HG03103 (cell line): ENCODE results near the gene HYDIN.
"Not testable (repeated sequence)": the region's sequence is repeated elsewhere in the genome, so short reads cannot be mapped to it uniquely, and the experiment has no call there.

ENCODE experiments used
- ATAC-seq: cut with Tn5 transposase; IDR thresholded peaks from one replicate; pipeline ENCODE4 v1.9.1; 2021; ENCODE audit warnings: low read depth; ENCODE audit not compliant: unreplicated experiment

Gene HYDIN

GRCh38 chr16:70884652-70885051, 345.9 kb downstream of the HYDIN start:
- not testable (repeated sequence) for ATAC-seq

GRCh38 chr16:70882311-70882710, 348.2 kb downstream of the HYDIN start:
- not testable (repeated sequence) for ATAC-seq

DNA sequence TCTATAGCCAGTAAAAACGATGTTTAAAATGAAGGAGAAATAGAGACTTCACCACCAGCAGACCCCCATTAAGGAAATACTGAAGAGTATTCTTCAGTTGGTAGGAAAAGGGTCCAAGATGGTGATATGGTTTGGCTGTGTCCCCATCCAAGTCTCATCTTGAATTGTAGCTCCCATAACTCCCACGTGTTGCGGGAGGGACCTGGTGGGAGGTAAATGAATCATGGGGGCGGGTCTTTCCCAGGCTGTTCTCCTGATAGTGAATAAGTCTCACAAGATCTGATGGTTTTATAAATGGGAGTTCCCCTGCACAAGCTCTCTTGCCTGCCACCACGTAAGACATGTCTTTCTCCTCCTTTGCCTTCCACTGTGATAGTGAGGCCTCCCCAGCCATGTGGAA, 352.6 kb downstream of the HYDIN start:
- not testable (repeated sequence) for ATAC-seq

DNA sequence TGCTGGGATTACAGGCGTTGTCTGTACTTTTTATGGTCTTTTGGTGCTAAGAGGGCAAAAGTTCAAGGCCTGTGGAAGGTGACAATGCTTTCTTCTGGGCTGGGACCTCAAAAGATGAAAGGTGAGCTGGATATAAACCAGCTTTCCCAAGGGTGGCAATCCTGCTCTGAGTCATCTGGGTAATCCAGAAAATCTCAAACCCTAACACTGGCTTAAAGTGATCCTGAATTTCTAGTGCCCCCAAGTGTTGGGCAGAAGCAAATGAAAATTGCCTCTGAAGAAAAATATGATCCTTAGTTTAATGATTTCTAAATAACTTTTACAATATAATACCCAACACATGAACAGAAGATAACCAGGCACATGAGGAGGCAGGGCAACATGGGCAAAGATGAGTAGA, 354.1 kb downstream of the HYDIN start:
- not testable (repeated sequence) for ATAC-seq

DNA sequence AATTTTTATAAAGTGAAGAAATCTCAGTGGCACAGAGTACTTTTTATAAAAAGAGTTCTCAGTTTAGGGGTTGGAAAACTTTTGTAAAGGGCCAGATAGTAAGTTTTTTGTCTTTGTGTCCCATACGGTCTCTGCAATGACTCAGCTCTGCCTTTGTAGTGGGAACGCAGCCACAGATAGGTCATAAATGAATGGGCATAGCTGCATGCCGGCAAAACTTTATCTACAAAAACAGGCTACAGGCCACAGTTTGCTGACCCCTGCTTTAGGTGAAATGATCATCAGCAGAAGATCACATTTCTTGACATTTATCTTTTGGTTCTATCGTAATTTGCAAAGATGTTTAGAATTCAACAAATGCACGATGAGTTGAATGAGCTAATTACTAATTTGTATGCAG, 365.8 kb downstream of the HYDIN start:
- ATAC-seq: not testable (repeated sequence)

- not testable (repeated sequence) for ATAC-seq
Observed at GRCh38 chr16:70861996-70862395, 368.5 kb downstream of the HYDIN start.

- not testable (repeated sequence) for ATAC-seq
Observed at GRCh38 chr16:70851299-70851698, 379.2 kb downstream of the HYDIN start.

DNA sequence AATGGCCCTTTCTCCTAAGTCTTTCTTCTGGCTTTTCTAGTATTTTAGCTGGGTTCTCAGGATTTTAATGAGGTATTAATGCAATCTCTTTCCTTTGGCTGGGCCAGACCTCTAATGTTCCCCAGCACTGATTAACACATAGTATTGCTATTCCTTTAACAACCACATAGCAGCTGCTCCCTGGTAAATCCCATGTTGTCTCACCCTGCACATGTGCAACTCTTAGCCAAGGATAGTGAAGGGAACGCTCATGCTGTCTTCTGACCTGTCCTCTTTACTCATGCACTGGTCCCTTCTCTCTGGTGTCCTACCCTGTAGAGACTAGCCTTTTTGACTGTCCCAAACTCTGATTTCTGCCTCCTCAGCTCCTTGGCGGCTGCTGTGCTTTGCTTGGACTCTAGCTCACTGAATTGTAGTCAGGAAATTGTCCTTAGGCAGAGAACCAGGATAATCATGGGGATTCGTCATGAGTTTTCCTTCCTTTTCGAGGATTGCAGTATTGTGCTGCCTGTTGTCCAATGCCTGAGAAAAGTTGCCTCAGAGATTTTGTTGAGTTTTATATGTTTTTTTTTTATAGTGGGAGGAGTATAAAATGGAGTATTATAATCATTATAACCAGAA, 406.9 kb downstream of the HYDIN start:
- ATAC-seq: not testable (repeated sequence)

DNA sequence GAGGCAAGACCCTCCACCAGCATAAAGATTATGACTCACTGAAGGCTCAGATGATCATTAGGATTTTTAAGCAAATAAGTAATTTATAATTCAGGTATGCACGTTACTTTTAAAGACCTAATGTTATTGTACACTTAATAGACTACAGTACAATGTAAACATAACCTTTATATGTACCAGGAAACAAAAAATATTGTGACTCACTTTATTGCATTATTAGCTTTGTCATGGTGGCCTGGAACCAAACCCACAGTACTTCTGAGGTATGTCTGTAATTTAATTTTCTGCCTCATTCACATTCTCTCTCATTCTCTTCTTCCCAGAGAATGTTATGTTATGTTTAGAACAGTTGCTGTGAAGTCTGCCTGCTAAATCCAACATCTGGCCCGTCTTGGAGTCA, 407.8 kb downstream of the HYDIN start:
- ATAC-seq: not testable (repeated sequence)

- not testable (repeated sequence) for ATAC-seq
Observed at GRCh38 chr16:70818088-70818487, 412.4 kb downstream of the HYDIN start.

GRCh38 chr16:70809392-70810060, 421.0 kb downstream of the HYDIN start:
- no peak for ATAC-seq

DNA sequence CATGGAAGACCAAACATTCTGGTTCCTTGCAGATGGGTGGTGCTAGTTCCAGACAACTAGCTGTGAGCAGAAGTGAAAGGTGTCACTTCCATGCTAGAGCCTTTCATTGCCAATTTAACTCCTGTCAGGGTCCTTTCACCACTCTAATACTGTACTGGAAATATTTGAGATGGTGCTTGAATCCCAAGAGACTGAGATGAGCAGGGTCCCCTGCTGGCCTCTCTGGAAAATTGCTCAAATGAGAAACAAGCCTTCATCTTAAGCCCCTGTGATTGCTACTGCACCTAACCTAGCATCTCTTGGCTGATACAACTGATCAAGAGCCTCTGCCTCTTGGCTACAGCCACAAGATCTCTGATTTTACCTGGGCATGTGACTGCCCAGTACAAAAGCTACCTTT, 422.2 kb downstream of the HYDIN start:
- ATAC-seq: no peak

DNA sequence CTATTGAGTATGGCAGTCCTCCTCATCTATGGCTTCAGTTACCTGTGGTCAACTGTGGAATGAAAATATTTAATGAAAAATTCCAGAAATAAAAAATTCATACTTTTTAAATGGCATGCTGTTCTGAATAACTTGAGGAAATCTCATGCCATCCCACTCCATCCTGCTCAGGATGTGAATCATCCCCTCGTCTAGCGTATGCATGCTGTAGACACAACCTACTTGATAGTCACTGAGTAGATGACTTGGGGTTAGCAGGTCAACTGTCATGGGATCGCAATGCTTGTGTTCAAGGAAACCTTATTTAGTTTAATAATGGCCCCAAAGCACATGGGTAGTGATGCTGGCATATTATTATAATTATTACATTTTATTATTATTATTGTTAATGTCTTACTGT, 424.7 kb downstream of the HYDIN start:
- ATAC-seq: no peak

DNA sequence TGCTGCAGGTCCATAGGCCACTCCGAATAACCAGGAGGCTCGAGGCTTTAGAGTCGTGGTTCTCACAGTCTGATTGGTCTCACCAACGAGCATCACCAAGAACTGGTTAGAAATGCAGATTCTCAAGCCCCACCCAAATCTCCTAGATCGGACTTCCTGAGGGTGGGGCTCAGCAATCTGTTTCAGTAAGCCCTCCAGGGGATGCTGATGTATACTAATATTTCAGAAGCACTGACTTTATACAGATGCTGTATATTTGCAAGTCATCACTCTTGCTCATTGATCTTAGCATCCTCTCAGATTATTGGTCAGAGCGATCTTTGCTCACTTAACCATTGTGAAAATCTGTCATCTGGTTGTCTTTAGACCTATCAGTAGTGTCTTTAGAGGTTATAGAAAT, 425.1 kb downstream of the HYDIN start:
- ATAC-seq: no peak

- no peak for ATAC-seq
Observed at GRCh38 chr16:70804734-70805169, 425.8 kb downstream of the HYDIN start.

- no peak for ATAC-seq
Observed at GRCh38 chr16:70804153-70804733, 426.3 kb downstream of the HYDIN start.

DNA sequence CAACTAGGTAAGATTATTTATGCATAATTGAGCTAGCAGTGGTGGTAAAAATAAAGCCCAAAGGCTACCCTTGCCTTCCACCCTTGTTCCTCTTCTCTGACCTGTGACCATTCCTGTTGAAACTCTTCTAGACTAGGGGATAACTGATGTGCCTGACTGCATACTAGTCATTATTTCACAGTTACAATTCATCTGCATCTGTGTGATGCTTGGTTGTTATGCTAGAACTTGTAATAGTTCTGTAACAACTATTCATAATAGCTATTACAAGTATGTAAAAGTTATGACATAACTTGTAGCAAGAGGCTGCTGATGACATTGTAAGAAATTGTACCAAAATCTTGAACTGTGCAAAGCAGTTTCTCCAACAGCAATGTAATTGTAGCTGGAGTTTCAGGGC, 427.2 kb downstream of the HYDIN start:
- no peak for ATAC-seq

- no peak for ATAC-seq
Observed at GRCh38 chr16:70801611-70802010, 428.9 kb downstream of the HYDIN start.

- peak; percentile 93 for ATAC-seq
Observed at GRCh38 chr16:70800781-70801480, 429.6 kb downstream of the HYDIN start, which contains the start of gene VAC14. TSS of gene VAC14 (minus strand) at chr16:70801158. CDS start at chr16:70800900, 258 bp downstream.

DNA sequence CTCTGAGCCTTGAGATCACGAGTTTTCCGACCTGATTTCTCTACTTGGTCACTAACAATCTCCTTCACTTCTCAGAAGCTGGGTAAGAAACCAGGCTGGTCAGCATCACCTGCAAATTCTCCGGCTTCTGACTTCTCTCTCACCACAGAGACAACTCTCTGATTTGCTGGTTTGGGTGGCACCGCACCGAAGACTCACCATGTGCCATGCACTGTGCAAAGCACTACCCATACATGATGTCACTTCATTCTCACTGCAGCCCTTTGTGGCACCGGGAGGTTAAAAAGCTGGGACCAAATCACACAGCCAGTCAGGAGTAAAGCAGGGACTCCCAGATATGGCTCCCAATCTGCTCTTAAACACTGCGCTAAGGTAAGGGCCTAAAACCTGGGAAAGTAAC, 430.2 kb downstream of the HYDIN start:
- no peak for ATAC-seq

DNA sequence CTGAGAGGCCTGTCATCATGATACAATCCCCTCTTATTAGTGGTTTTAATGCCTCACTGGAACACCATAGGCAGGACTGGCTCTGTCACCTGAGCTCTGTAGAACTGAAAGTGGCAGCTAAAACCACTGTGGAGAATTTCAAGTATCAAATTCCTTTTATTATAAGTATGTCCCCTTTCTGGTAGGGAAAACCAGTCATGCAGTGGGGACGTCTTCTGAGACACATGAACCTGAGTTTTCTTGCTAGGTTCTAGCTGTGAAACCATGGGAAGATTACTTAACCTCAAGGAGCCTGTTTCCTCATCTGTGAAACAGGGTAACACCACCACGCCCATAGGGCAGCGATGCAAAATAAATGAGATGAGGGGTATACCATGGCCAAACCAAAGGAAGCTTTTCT, 434.2 kb downstream of the HYDIN start:
- no peak for ATAC-seq
